ENCODE measurements around the gene FAF2.

FAF2 gene

DNA sequence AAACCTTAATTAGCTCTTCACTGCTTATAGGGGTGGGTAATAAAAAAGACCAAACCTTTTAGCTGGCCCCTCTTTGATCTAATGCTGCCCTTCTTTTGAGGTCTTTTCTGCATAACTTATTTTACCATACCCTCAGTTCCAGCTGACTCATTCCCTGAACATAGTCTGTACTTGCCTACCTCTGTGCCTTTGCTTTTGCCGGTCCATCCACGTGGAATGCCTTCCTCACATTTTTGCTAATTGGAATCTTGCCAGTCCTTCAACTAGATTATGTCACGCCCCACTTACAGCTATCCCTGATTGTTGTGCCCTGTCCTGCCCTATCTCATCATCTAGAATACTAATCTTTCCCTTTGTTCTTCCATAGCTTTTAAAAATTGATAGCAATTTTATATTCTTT, 44.2 kb downstream of the FAF2 start:
- TF ChIP-seq ZFX (IDR thresholded peaks at IDR 0.05; ENCODE audit: borderline replicate concordance): no peak
- TF ChIP-seq, protein P1, sequence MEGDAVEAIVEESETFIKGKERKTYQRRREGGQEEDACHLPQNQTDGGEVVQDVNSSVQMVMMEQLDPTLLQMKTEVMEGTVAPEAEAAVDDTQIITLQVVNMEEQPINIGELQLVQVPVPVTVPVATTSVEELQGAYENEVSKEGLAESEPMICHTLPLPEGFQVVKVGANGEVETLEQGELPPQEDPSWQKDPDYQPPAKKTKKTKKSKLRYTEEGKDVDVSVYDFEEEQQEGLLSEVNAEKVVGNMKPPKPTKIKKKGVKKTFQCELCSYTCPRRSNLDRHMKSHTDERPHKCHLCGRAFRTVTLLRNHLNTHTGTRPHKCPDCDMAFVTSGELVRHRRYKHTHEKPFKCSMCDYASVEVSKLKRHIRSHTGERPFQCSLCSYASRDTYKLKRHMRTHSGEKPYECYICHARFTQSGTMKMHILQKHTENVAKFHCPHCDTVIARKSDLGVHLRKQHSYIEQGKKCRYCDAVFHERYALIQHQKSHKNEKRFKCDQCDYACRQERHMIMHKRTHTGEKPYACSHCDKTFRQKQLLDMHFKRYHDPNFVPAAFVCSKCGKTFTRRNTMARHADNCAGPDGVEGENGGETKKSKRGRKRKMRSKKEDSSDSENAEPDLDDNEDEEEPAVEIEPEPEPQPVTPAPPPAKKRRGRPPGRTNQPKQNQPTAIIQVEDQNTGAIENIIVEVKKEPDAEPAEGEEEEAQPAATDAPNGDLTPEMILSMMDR (IDR thresholded peaks at IDR 0.05): no peak
- H3K27ac ChIP-seq: no peak overlapping the region

DNA sequence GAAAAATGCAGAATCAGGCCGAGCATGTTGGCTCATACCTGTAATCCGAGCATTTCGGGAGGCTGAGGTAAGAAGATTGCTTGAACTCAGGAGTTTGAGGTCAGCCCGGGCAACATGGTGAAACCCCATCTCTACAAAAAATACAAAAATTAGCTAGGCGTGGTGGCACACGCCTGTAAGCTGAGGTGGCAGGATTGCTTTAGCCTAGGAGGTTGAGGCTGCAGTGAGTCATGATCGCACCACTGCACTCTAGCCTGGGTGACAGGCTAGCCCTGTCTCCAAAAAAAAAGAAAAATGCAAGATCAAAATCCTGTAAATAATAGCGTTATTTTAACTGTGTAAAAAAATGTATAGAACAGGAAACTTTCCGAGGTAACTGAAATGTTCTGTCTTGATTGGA, 49.7 kb downstream of the FAF2 start:
- TF ChIP-seq, protein P1 (IDR thresholded peaks at IDR 0.05): no peak
- TF ChIP-seq ZFX (IDR thresholded peaks at IDR 0.05; ENCODE audit: borderline replicate concordance): no peak
- no peak overlapping the region for H3K27ac ChIP-seq

DNA sequence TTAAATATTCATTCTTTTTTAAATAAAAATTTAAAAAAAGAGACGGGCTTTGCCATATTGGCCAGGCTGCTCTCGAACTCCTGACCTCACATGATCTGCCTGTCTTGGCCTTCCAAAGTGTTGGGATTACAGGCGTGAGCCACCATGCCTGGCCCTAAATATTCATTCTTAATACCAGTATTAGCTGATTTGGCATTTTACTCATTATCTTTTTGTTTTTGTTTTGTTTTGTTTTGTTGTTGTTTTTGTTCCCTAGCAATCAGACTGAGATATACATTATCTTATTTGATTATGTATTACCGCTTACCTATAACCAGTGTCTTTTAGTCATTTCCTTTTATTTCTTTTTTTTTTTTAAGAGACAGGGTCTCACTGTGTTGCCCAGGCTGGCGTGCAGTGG, 51.1 kb downstream of the FAF2 start:
- TF ChIP-seq, protein P1 (IDR thresholded peaks at IDR 0.05): no peak
- TF ChIP-seq ZFX (IDR thresholded peaks at IDR 0.05; ENCODE audit: borderline replicate concordance): no peak
- H3K27ac ChIP-seq: no peak overlapping the region

DNA sequence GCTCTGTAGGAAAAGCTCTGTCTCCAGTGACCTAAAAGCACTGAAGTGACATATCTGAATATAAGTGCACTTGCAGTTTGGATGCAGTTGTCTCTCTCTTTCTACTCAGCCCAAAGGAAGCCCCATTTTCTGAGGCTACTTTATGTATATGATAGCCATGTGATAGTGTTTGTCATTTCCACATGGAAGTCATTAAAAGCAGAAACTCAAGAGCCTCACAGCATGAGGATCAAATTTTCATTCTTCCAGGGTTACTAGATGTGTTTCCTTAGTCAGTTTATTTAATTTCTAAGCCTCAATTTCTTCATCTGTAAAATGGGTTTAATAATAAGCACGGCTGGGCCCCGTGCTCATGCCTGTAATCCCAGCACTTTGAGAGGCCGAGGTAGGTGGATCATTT, 52.3 kb downstream of the FAF2 start:
- no peak overlapping the region for H3K27ac ChIP-seq
- TF ChIP-seq, protein P1 (IDR thresholded peaks at IDR 0.05): no peak
- TF ChIP-seq ZFX (IDR thresholded peaks at IDR 0.05; ENCODE audit: borderline replicate concordance): no peak

DNA sequence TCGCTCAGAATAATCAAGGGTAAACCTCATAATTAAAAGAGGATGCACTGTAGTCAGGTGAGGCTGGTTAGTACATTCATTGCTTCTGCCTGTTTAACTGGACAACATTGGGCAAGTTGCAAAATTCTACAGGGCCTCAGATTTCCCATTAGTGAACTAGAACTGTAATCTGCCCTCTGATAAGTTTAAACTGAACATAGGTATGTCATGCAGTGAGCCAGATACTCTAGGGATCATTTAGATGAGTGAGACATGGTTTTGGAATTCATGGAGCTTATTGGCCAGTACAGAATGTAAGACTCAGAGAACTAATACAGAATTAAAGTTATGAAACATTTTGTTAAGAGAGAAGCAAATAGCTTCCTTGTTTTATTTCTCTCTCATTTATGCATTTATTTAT, 53.1 kb downstream of the FAF2 start:
- TF ChIP-seq, protein P1 (IDR thresholded peaks at IDR 0.05): no peak
- TF ChIP-seq ZFX (IDR thresholded peaks at IDR 0.05; ENCODE audit: borderline replicate concordance): no peak
- no peak overlapping the region for H3K27ac ChIP-seq

DNA sequence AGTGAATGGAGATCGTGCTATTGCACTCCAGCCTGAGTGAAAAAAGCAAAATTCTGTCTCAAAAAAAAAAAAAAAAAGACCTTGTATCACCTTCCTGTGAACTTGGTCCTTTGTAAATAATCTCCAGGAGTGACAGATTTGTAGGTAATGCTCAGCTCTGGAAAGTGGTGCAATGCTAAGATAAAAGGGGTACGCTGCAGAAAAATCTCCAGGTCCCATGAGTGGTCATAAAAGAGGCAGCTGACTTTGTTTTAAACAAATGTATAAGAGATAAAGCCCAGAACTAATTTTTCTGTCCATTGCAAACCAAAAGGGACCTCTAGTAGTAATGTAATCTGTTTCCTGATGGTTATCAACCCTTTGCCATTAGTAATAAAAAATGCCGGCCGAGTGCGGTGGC, 55.3 kb downstream of the FAF2 start:
- TF ChIP-seq ZFX (IDR thresholded peaks at IDR 0.05; ENCODE audit: borderline replicate concordance): no peak
- no peak overlapping the region for H3K27ac ChIP-seq

DNA sequence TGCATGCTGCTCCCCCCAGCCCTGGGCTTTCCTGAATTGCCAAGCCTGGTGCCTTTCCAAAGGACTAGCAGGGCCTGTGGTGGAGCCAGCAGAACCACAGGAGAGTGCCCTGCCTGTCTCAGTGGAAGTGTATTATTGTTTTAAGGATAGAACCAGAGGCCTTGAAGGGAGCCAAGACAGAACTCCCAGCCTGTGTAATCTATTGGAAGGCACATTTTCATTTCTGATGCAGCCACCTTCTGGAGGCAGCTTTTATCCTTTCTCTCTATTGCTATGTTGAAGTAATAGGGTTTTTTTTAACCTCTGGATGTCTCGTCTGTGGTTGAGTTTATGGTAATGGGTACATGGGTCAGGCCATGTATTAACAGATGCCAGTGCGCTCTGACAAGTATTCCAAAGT, 59.7 kb downstream of the FAF2 start:
- TF ChIP-seq, protein P1 (IDR thresholded peaks at IDR 0.05): no peak
- no peak for TF ChIP-seq ZFX (IDR thresholded peaks at IDR 0.05; ENCODE audit: borderline replicate concordance)
- H3K27ac ChIP-seq: no peak overlapping the region

DNA sequence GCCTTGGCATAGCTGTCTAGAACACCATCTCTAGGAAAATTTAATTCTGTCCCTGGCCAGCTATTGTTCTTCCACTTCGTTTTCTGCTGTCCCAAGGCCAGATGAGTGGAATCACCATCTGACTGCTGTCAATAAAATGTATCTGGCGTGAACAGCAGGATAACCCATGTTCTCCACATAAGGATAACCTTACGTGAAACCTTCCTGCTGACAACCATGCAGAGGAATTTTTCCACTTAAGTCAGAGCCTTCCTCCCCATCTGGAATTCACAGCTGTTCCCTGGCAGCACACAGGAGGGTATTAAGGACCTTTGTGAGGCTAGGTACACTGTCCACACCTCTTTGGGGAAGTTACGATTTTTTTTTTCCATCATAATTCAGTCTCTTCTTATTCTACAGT, 60.4 kb downstream of the FAF2 start:
- no peak for TF ChIP-seq ZFX (IDR thresholded peaks at IDR 0.05; ENCODE audit: borderline replicate concordance)
- no peak overlapping the region for H3K27ac ChIP-seq

Data from 22Rv1 (cell line).